ENCODE results near the gene SPAG16.
"Not testable (repeated sequence)": the region's sequence is repeated elsewhere in the genome, so short reads cannot be mapped to it uniquely, and the experiment has no call there.

DNA sequence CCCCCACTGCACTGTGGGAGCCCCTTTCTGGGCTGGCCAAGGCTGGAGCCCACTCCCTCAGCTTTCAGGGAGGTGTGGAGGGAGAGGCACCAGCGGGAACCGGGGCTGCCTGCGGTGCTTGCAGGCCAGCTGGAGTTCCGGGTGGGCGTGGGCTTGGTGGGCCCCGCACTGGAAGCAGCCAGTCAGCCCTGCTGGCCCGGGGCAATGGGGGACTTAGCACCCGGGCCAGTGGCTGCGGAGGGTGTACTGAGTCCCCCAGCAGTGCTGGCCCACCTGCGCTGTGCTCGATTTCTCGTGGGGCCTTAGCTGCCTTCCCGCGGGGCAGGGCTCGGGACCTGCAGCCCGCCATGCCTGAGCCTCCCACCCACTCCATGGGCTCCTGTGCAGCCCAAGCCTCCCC lies 434.1 kb downstream of the SPAG16 start:
- TF ChIP-seq CHD4 (IDR thresholded peaks at IDR 0.05; ENCODE audit: borderline replicate concordance, low read length); ZNF207 (IDR thresholded peaks at IDR 0.05; ENCODE audit: borderline replicate concordance); FIP1L1 (IDR thresholded peaks at IDR 0.05; ENCODE audit: borderline replicate concordance, insufficient read depth, low read depth, low read length); CSRNP2 (CRISPR knock-in tag; conservative IDR thresholded peaks at IDR 0.05; ENCODE audit: low read depth); POLR2A (IDR thresholded peaks at IDR 0.05; ENCODE audit: insufficient read depth in 1 of 2, low read depth in 2 of 2, low read length in 2 of 2): not testable (repeated sequence)
